OCI-LY3 (cell line): Measurements from ENCODE around the gene LIPC.

Experiments used
- H2AFZ ChIP-seq: fragments of 200-600, 300-600 bp; shearing (Covaris generic); 2 replicates; pipeline ENCODE4 v1.6.0; 2014; ENCODE audit warnings: antibody characterized with exemption, low read depth, low read length
- H3K27ac ChIP-seq: fragments of 200-600, 300-600 bp; sonication (generic); 2 replicates; pipeline ENCODE4 v1.5.1; 2014; ENCODE audit warnings: mild to moderate bottlenecking, low read length, moderate library complexity, mixed read lengths
- H3K27me3 ChIP-seq: fragments of 200-600, 300-600 bp; sonication (generic); 2 replicates; pipeline ENCODE4 v1.6.1; 2014; ENCODE audit warnings: low read depth, low read length, mixed read lengths
- H3K36me3 ChIP-seq: fragments of 200-600, 300-600 bp; sonication (generic); replicated peaks from 2 replicates; pipeline ENCODE3; 2014; ENCODE audit warnings: low read depth, low read length, mixed read lengths
- H3K4me1 ChIP-seq: fragments of 300-600, 200-600 bp; sonication (generic); 2 replicates; pipeline ENCODE4 v1.6.1; 2014; ENCODE audit warnings: low read length, mixed read lengths
- H3K4me2 ChIP-seq: fragments of 200-600, 300-600 bp; sonication (generic); 2 replicates; pipeline ENCODE4 v1.6.1; 2014; ENCODE audit warnings: low read length, mixed read lengths
- H3K4me3 ChIP-seq: fragments of 300-600, 200-600 bp; sonication (generic); 2 replicates; pipeline ENCODE4 v1.5.1; 2014; ENCODE audit warnings: antibody characterized with exemption, mild to moderate bottlenecking, low read length, moderate library complexity
- H3K79me2 ChIP-seq: fragments of 300-600, 200-600 bp; shearing (Covaris generic); 2 replicates; pipeline ENCODE4 v1.6.1; 2014; ENCODE audit warnings: mild to moderate bottlenecking, low read length, mixed read lengths
- H3K9ac ChIP-seq: fragments of 300-600, 200-600 bp; shearing (Covaris generic); 2 replicates; pipeline ENCODE4 v1.6.0; 2014; ENCODE audit warnings: mild to moderate bottlenecking, low read length, moderate library complexity
- H3K9me3 ChIP-seq: fragments of 200-600, 300-600 bp; shearing (Covaris generic); 2 replicates; pipeline ENCODE4 v1.6.1; 2014; ENCODE audit warnings: low read length, mixed read lengths; ENCODE audit not compliant: insufficient read depth
- H4K20me1 ChIP-seq: fragments of 200-600, 300-600 bp; sonication (generic); 2 replicates; pipeline ENCODE4 v1.6.1; 2016; ENCODE audit warnings: low read length, mixed read lengths; ENCODE audit not compliant: insufficient read depth
- EZH2phosphoT487 ChIP-seq: fragments of 200-600 bp; shearing (Covaris generic); IDR thresholded peaks from 2 replicates; pipeline ENCODE4 v1.6.1; 2018; ENCODE audit warnings: antibody characterized with exemption, mixed run types, low read depth
- TF ChIP-seq, protein P1 (sequence below): fragments of 200-600, 300-600 bp; sonication (generic); IDR thresholded peaks from 2 replicates; pipeline ENCODE4 v1.5.1; 2014; ENCODE audit warnings: antibody characterized with exemption, low read length, low read depth

The LIPC gene

GRCh38 chr15:58512522-58512921 lies 80.7 kb downstream of the LIPC start:
- Histone ChIP-seq H3K4me3 (no peak overlapping the region), H3K9ac (no peak overlapping the region), H3K27ac (no peak overlapping the region), H3K79me2 (no peaks in the 10 kb centered on the region), H2AFZ (no peak overlapping the region), H3K9me3 (no peaks in the 10 kb centered on the region), H3K27me3 (no peaks in the 10 kb centered on the region), H3K4me1 (peaks cover 6% of the 10 kb centered on the region), H3K36me3 (no peaks in the 10 kb centered on the region), H4K20me1 (no peaks in the 10 kb centered on the region), H3K4me2 (no peak overlapping the region)
- TF ChIP-seq EZH2phosphoT487, result no peak
- TF ChIP-seq, protein P1, sequence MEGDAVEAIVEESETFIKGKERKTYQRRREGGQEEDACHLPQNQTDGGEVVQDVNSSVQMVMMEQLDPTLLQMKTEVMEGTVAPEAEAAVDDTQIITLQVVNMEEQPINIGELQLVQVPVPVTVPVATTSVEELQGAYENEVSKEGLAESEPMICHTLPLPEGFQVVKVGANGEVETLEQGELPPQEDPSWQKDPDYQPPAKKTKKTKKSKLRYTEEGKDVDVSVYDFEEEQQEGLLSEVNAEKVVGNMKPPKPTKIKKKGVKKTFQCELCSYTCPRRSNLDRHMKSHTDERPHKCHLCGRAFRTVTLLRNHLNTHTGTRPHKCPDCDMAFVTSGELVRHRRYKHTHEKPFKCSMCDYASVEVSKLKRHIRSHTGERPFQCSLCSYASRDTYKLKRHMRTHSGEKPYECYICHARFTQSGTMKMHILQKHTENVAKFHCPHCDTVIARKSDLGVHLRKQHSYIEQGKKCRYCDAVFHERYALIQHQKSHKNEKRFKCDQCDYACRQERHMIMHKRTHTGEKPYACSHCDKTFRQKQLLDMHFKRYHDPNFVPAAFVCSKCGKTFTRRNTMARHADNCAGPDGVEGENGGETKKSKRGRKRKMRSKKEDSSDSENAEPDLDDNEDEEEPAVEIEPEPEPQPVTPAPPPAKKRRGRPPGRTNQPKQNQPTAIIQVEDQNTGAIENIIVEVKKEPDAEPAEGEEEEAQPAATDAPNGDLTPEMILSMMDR, result no peak

- Histone ChIP-seq H3K36me3 (no peaks in the 10 kb centered on the region), H3K4me3 (no peak overlapping the region), H3K79me2 (no peaks in the 10 kb centered on the region), H2AFZ (no peak overlapping the region), H3K4me2 (no peak overlapping the region), H3K27ac (no peak overlapping the region), H4K20me1 (no peaks in the 10 kb centered on the region), H3K9ac (no peak overlapping the region), H3K27me3 (no peaks in the 10 kb centered on the region), H3K9me3 (no peaks in the 10 kb centered on the region), H3K4me1 (peaks cover 11% of the 10 kb centered on the region)
- TF ChIP-seq EZH2phosphoT487, result no peak
- TF ChIP-seq, protein P1, result no peak
Observed at GRCh38 chr15:58513008-58513407, 81.2 kb downstream of the LIPC start.

DNA sequence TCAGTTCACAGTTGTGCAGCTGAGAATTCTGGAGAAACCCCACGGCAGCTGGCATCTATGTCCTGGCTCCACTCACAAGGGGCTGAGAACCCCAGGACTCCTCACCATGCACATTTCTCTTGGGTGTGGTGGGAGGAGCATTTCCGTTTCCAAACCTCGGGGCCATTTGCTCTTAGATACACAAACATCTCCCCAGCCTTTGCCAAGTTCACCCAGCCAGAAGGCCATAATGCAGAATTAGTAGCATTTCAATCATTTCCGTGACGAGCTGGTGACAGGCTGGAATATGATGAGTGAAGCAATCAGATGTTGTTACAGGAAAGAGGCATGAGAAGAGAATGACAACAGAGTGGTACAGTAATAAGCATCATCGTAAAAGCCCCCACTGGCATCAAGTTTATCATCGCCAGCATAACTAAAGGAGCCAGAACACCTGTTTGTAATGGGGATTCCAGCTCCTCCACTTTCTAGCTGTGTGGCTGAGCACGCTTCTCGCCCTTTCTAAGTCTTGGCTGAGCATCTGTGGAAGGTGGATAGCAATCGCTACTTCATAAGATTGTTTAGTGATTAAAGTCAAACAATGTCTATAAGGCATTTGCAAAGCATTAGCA lies 82.0 kb downstream of the LIPC start:
- Histone ChIP-seq H3K9ac (no peak overlapping the region), H3K27ac (no peak overlapping the region), H3K36me3 (no peaks in the 10 kb centered on the region), H3K79me2 (no peaks in the 10 kb centered on the region), H3K4me2 (no peak overlapping the region), H3K4me3 (no peak overlapping the region), H2AFZ (no peak overlapping the region), H4K20me1 (no peaks in the 10 kb centered on the region), H3K27me3 (no peaks in the 10 kb centered on the region), H3K4me1 (peaks cover 19% of the 10 kb centered on the region), H3K9me3 (no peaks in the 10 kb centered on the region)
- TF ChIP-seq, protein P1, result no peak
- no peak for TF ChIP-seq EZH2phosphoT487

- no peaks in the 10 kb centered on the region for H4K20me1 ChIP-seq
- no peaks in the 10 kb centered on the region for H3K9me3 ChIP-seq
- no peaks in the 10 kb centered on the region for H3K36me3 ChIP-seq
- no peak overlapping the region for H3K4me2 ChIP-seq
- H3K4me1 ChIP-seq, result peaks cover 20% of the 10 kb centered on the region
- H3K4me3 ChIP-seq, result no peak overlapping the region
- no peak overlapping the region for H3K9ac ChIP-seq
- H3K27me3 ChIP-seq, result no peaks in the 10 kb centered on the region
- H2AFZ ChIP-seq, result no peak overlapping the region
- H3K27ac ChIP-seq, result no peak overlapping the region
- TF ChIP-seq, protein P1, result no peak
- no peak for TF ChIP-seq EZH2phosphoT487
- no peaks in the 10 kb centered on the region for H3K79me2 ChIP-seq
Observed at GRCh38 chr15:58515807-58516206, 84.0 kb downstream of the LIPC start.
